NCI-H128 (cell line): Measurements from ENCODE around the gene BMPR1B.
A peak's percentile ranks its signal among the peaks of the same experiment; 100 is the strongest.

ENCODE experiments used
- DNase-seq: peaks from one replicate; lab custom pipeline; 2025; ENCODE audit not compliant: unreplicated experiment; lab: John Stamatoyannopoulos, UW

Gene BMPR1B

DNA sequence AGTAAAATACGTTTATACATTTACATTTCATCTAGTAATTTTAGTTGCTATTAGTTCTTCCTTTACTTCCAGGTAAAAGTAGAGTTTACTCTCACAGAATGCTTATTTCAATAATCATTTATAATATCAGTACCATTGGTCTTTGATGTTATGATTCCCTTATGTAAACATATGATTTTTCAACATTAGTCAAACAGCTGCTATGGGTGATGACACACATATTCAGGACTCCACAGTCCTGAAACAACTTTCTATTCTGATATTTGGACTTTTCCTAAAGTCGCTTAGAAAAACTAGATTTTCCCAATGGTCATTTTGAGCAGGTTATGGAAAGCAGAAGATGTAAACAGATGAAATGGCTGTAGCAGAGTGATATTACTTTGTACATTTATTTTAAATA is 421.2 kb downstream of the BMPR1B start:
- DNase-seq = no peak

DNA sequence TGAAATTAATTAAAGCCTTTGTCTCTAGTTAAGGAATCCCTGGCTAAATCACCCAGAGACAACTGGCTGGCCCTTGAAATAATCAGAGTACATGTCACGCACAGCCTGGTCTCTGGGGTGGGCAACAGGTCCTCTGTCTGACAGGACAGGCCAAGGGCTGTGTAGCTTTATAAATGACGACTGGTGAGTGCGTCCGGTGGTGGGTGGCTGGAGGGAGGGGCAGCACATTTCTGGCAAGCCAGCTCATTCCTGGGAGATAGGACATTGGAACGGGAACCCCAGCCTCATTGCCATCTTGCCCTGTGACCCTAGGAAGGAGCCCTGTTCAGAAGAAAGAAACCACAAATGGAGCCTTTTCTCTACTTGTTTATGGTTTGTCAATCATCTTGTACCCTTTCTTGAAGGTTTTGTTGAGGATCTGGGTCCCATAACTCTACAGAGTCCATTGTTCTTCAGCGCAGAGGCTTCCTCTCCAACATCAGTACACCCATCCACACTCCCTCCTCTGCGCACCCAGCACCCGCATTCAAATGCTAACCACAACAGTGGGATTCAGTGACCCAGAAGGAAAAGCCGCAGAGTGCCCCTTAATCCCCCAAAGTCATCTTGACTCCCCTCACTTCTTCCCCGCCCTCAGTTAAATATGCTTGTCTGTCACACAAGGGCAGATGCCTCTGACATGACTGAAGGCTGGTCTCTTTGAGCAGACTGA is 422.9 kb downstream of the BMPR1B start:
- no peak for DNase-seq

DNA sequence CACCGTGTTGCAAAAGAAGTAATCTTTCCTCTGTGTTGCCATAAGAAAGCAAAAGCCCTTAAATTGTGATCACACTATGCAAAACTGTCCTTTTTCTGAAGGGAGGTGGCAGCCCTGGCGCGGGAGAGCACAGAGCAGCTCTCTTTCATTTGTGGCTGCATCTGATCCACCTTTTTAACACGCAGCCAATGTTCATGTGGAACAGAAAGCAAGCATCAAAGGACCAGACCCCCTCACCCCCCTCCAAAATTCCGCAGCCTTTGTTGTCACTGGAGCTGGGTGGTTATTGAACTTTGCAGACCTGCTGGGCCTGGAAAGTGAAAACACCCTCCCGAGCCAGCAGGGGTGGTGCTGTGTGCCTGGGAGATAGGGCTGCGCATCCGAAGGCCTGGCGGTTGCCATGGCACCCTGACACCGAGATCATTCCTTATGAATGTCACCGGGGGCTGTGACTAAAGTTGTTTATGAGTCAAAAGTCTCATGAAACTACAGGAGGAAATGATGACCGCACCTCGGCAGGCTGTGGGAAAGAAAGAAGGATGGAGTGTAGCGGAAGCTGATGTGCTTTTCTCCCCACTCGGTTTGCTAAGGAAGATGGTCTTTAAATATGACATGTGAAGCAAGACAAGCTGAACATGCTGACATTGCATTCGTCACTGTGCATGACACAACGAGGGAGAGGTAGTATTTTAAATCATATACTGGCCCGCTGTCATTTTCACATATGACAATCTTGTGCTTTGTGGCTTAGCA is 423.7 kb downstream of the BMPR1B start:
- DNase-seq = no peak

DNA sequence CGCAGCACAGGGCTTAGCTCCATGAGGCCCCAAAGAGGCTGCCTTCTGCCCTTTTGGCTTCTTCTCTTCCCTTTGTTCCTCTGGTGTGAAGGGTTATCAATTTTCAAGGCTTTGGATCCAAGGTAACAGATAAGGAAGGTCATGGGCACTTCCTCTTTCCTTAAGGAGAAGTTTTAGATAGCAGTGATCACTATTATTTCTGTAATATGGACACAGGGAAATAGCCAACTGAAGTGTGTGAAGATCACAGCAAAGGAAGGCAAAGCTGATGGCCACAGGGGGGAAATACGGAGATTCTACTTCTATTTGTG is 424.2 kb downstream of the BMPR1B start:
- DNase-seq = no peak

DNA sequence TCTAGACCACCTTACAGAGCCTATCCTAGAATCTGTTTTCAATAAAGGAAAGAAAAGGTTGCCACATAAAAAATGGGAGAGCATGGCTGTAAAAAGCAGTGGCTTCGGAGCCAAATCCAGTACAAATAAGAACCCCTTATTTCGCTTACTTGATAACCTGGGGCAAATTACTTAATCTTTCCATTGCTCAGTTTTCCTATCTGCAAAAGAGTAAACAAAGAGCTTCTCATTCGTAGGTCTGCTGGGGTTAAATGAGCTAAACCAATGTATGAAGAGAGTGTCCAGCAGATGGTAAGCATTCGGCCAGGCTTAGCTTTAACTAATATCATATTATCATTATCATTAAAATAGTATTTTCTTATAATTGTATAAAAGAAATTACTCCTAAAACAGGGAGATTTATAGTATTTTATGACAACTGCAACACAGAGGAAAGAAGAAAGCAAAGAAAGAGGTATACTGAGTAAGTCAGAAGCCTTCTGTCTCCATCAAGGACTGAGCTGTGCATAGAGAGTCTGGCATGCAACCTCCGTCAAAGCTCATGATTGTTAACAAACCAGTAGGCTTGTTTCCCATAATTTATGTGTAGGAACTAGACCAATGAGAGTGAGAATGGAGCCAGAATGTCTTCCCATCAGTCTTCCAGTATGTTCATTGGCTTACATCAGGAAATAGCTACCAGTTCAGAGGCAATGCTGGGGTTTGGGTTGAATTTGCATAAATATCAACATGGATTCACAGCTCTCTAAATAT is 426.1 kb downstream of the BMPR1B start:
- DNase-seq = no peak

- no peak for DNase-seq
These were observed 428.9 kb downstream of the BMPR1B start for GRCh38 chr4:95186666-95187065.

DNA sequence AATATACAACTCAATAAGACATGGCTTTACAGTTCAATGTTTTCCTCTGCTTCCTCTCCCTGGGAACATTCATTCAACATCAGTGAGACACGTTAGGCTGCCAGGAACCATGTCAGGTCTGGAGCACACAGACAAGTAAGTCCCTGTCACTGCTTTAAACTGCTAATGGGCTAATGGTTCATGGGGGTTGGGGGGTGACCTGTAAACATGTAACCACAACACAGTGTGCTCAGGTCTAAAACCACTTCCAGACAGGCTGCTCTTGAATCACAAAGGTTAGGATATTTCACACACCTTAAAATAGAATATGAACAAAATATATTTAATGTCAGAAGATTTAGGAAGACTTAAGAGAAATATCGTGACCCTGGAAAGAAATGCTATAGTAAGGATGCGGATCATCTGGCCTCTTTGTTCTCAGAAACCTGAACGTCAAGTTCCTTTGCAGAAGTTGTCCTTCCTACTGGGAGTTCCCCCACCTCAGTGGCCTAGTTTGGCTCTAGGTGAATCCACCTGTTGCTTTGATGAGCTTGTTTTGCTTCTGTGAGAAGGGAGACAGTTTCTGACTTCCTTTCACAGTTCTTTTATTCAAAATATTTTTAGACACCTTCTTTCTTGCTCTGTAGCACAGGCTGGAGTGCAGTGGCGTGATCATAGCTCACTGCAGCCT is 431.1 kb downstream of the BMPR1B start:
- DNase-seq = no peak

DNA sequence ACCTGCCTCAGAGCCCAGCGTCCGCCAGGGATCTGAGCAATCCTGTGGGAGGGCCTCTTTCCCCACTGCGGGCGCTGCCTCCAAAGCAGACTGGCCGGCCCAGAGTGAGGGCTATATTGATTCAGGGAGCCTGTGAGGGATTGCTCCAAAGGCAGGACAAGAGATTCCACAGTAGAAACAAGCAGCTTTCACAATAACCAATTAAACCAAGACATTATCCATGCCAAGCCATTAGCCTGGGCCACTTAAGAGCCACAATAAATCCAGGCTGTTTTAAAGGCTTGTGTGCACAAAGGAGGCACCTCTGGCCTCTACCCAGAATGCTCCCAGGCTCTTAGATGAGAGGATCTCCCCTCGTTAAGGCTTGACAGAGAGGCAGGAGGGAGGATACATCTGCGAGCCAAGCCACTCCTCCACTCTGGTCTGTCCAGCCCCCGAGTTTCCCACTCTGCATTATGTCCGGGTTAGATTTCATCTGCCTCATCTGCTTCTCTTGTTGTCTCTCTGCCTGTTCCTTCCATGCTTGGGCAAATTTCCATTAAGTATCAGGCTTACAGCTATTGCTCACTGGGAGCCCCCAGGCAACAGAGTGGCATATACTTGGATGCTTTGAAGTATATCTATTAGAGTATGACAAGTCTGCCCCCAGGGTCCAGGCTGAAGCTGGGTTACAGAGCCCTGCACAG is 433.1 kb downstream of the BMPR1B start:
- peak; percentile 27 for DNase-seq

DNA sequence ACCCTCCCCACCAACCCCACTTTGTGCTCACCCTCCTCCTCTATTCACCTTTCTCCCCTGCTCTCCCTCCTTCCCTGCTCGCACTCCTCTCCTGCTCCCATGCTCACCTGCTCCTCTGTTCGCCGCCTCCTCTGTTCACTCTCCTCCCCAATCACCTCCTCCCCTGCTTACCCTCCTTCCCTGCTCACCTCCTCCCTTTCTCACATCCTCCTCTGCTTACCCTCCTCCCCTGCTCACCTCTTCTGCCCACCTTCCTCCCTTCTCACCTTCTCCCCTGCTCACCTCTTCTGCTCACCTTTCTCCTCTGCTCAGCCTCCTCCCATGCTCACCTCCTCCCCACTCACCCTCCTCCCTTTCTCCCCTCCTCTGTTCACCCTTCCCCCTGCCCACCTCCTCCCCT is 433.8 kb downstream of the BMPR1B start:
- no peak for DNase-seq

- no peak for DNase-seq
These were observed 435.9 kb downstream of the BMPR1B start for GRCh38 chr4:95193391-95194224.

DNA sequence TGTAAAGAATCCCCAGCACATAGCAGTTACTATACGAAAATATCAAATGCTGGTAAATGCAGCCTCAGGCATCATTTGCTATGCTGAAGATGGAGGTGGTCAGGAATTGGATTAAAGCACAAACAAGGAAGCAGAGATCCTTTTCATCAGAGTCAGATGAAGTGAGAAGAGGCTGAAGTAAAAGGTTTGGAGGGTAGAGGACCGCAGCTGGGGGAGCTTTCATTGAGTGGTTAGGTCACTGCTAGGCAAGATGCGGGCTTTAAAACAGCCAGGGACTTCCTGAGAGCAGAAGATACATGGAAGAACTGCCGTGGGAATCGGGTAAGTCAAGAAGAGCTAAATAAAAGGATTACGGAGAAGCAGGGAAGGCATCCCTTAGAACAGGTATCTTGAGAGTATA is 439.6 kb downstream of the BMPR1B start:
- no peak for DNase-seq

GRCh38 chr4:95198961-95199360 is 441.2 kb downstream of the BMPR1B start:
- no peak for DNase-seq

DNA sequence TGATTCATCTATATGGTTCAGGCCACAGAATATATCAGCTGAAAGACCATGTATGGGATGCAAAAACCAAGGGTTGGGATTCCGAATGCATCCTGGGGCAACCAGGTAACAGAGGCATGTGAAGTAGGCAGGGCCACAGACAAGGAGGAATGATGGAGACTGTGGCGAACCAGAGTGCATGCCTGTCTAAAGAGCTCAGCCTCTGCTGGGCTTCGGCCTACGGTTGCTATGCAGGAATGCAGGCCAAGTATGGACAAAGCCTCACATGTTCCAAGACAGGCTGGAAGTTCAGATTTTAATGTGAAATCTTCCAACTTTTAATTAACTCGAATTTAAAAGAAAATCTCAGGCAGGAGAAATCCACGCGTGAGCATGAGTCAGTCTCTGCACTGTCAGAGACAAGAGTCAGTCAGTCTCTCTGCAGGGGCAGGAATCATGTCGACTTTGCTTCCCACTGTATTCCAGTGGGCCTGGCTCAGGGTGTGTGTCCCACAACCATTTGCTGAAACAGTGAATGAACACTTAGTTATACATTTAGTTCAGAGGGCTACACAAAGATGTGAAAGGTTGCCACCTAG is 446.6 kb downstream of the BMPR1B start:
- no peak for DNase-seq

DNA sequence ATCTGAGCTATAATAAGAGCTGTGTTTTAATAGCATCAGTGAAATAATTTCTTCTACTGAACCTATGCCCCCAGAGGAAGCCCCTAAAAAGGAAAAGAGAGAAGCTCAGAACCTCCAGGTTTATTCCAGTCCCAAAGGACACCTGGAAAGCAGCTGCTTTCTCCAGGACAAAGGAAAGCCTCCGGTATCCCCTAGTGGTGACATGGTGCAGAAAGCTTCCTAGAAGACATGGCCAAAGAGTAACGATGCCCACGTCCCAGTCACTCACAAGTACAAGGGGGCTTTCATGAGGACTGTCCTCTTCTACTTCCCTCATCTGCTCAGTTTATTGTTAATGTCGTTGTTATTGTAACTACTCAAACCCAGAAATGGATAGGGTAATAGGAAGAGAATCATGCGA is 447.1 kb downstream of the BMPR1B start:
- DNase-seq = no peak
